Ascending aorta (tissue), 2 donors: ENCODE measurements around the gene HSPA12A. TPM values are rescaled to one million over a fixed set of nuclear protein-coding genes. Genes with fewer than 3 reads are reported as not detected.

ENCODE experiments used
- DNase-seq, 2 donors: peaks; one replicate each; pipeline ENCODE4 v3.0.0-alpha.2; 2019; ENCODE audit warnings: low spot score in 2 of 2
- H3K27ac ChIP-seq, 2 donors: fragments of 200-600 bp; sonication (generic); one replicate each; pipeline ENCODE4 v1.5.1; 2016 to 2017; ENCODE audit warnings: mild to moderate bottlenecking in 1 of 2
- H3K27me3 ChIP-seq: fragments of 200-600 bp; sonication (generic); one replicate; pipeline ENCODE4 v1.5.1; 2017
- H3K36me3 ChIP-seq, 2 donors: fragments of 200-600 bp; sonication (generic); one replicate each; pipeline ENCODE4 v1.5.1; 2016
- H3K4me1 ChIP-seq, 2 donors: fragments of 200-600 bp; sonication (generic); one replicate each; pipeline ENCODE4 v1.5.1; 2016 to 2017; ENCODE audit warnings: mild to moderate bottlenecking in 1 of 2
- H3K4me3 ChIP-seq, 2 donors: fragments of 200-600 bp; sonication (generic); one replicate each; pipeline ENCODE4 v1.5.1; 2016 to 2017; ENCODE audit warnings: mild to moderate bottlenecking in 1 of 2
- H3K9me3 ChIP-seq, 2 donors: fragments of 200-600 bp; sonication (generic); one replicate each; pipeline ENCODE4 v1.5.1; 2016
- intact Hi-C: fragments of 100-400 bp; cut with DNase I; formaldehyde crosslinking; loops from one replicate; pipeline ENCODE4 v1.15.1; 2023
- total RNA-seq: library from RNA; depleted of rRNA; stranded (reverse); fragments of >200 nt; gene quantifications from one replicate; pipeline ENCODE4 v1.1.0, GENCODE V29; 2016
- TF ChIP-seq, protein P1 (sequence below), 3 experiments: fragments of 200-600 bp in 2 of 3; fragments of 450-650 bp in 1 of 3; sonication (generic) in 2 of 3; IDR thresholded peaks; one replicate each; pipeline ENCODE4 v1.5.1; 2016 to 2019; ENCODE audit warnings: antibody characterized with exemption in 3 of 3, mild to moderate bottlenecking in 1 of 3, moderate library complexity in 1 of 3

The HSPA12A gene
- total RNA-seq, 1 donor from 2014 or later, result 5.5 TPM

DNA sequence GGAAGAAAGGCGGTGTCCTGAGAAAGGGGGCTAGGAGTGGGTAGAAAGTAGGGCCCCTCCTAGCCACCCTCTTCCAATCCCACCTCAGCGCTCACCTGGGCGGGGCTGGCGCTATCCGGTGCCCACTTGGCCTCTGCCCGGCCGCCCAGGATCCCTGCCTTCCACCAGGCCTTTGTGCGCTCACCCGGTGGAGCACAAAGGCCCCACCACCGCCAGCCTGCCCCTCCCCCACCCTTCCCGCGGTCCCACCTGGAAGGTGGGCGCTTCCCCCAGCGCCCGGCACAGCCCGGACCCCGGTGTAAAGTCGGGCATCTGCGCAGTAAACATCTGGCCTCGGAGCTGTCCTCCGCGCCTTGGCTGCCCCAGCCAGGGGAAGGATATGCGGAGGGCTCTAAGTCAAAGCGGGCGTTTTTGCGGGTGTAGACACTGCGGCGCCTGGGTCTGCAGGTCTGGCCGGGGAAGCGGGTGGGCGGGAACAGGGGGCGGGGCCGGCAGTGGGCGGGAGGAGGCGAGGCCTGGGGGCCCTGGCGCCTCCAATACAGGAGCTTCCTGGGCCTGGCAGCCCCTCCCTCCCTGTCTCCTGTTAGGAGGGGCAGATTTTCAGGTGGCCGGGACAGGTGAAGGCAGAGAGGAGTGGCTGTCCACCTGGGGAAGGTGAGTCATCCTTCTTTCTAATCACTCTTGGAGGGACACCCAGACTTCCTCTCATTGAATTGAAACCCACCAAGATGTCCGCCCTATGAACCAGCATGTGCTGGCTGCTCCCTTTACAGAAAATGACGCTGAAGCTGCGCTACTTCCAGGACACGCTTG is 72.3 kb downstream of the HSPA12A start:
- Histone ChIP-seq H3K9me3 (no peaks in the 10 kb centered on the region), H3K36me3 (peaks cover 0 to 21% of the 10 kb centered on the region in 2 donors), H3K4me3 (no peak overlapping the region), H3K4me1 (peaks cover 0 to 6% of the 10 kb centered on the region in 2 donors), H3K27me3 (no peaks in the 10 kb centered on the region), H3K27ac (no peak overlapping the region)
- intact Hi-C loops, result no loop called here
- TF ChIP-seq, protein P1, sequence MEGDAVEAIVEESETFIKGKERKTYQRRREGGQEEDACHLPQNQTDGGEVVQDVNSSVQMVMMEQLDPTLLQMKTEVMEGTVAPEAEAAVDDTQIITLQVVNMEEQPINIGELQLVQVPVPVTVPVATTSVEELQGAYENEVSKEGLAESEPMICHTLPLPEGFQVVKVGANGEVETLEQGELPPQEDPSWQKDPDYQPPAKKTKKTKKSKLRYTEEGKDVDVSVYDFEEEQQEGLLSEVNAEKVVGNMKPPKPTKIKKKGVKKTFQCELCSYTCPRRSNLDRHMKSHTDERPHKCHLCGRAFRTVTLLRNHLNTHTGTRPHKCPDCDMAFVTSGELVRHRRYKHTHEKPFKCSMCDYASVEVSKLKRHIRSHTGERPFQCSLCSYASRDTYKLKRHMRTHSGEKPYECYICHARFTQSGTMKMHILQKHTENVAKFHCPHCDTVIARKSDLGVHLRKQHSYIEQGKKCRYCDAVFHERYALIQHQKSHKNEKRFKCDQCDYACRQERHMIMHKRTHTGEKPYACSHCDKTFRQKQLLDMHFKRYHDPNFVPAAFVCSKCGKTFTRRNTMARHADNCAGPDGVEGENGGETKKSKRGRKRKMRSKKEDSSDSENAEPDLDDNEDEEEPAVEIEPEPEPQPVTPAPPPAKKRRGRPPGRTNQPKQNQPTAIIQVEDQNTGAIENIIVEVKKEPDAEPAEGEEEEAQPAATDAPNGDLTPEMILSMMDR (IDR thresholded peaks at IDR 0.05), result no peak
- no peak for DNase-seq

- TF ChIP-seq, protein P1 (IDR thresholded peaks at IDR 0.05), result no peak
- intact Hi-C loops, result no loop called here
- no peak overlapping the region for H3K4me3 ChIP-seq
- peaks cover 0 to 6% of the 10 kb centered on the region in 2 donors for H3K4me1 ChIP-seq
- DNase-seq, result no peak
- H3K9me3 ChIP-seq, result no peaks in the 10 kb centered on the region
- peaks cover 0 to 12% of the 10 kb centered on the region in 2 donors for H3K36me3 ChIP-seq
- no peaks in the 10 kb centered on the region for H3K27me3 ChIP-seq
- no peak overlapping the region for H3K27ac ChIP-seq
Measured at GRCh38 chr10:116669080-116669479, 73.3 kb downstream of the HSPA12A start.

GRCh38 chr10:116668446-116668845 is 73.9 kb downstream of the HSPA12A start:
- intact Hi-C loops, result no loop called here
- Histone ChIP-seq H3K9me3 (no peaks in the 10 kb centered on the region), H3K27me3 (no peaks in the 10 kb centered on the region), H3K27ac (no peak overlapping the region), H3K4me3 (no peak overlapping the region), H3K4me1 (peaks cover 0 to 6% of the 10 kb centered on the region in 2 donors), H3K36me3 (peaks cover 0 to 8% of the 10 kb centered on the region in 2 donors)
- TF ChIP-seq, protein P1 (IDR thresholded peaks at IDR 0.05), result no peak
- no peak for DNase-seq

DNA sequence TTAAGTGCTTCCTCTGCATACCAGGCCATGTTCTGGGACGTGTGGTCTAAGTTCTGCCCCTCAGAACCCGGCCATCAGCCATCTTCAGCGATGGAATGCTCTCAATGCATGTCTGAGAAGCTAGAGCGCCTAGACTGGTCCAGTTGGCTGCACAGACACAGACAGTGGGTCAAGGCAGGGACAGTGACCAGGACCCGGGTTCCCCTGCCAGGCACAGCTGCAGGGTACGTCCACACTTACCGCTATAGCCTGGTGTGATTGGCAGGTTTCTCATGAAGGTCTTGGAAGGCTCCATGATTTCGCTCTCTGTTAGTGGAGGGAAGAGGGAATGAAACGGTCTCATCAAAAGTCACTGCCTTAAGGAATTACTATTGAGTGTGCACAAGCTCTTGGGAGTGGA is 74.3 kb downstream of the HSPA12A start:
- Histone ChIP-seq H3K4me3 (no peak overlapping the region), H3K9me3 (no peaks in the 10 kb centered on the region), H3K4me1 (peaks cover 0 to 6% of the 10 kb centered on the region in 2 donors), H3K27me3 (no peaks in the 10 kb centered on the region), H3K36me3 (peaks cover 0 to 5% of the 10 kb centered on the region in 2 donors), H3K27ac (no peak overlapping the region)
- TF ChIP-seq, protein P1 (IDR thresholded peaks at IDR 0.05), result no peak
- intact Hi-C loops, result no loop called here
- DNase-seq, result no peak

GRCh38 chr10:116667484-116667883 is 74.9 kb downstream of the HSPA12A start:
- Histone ChIP-seq H3K27me3 (no peaks in the 10 kb centered on the region), H3K4me1 (peaks cover 0 to 6% of the 10 kb centered on the region in 2 donors), H3K36me3 (peaks cover 0 to under 1% of the 10 kb centered on the region in 2 donors), H3K27ac (no peak overlapping the region), H3K4me3 (no peak overlapping the region), H3K9me3 (no peaks in the 10 kb centered on the region)
- no peak for DNase-seq
- intact Hi-C loops, result no loop called here
- TF ChIP-seq, protein P1 (IDR thresholded peaks at IDR 0.05), result no peak
